Body of pancreas (tissue), 4 donors: ENCODE results near the gene S100A6. TPM values are rescaled to one million over a fixed set of nuclear protein-coding genes. Genes with fewer than 3 reads are reported as not detected.

Source experiments
- ATAC-seq: fragments of 150-250 bp; one replicate; pipeline ENCODE4 v1.9.1; 2016
- DNase-seq, 4 donors: peaks; one replicate each; pipeline ENCODE4 v3.0.0-alpha.2; 2019
- H3K27ac ChIP-seq, 4 donors: fragments of 200-600 bp; sonication (generic); 1 replicate in 3 of 4; 2 replicates in 1 of 4; pipeline versions ENCODE4 v1.5.1 to v1.6.1; 2016 to 2019; ENCODE audit warnings: mild to moderate bottlenecking in 1 of 4, mixed read lengths in 1 of 4, moderate library complexity in 1 of 4
- H3K27me3 ChIP-seq, 2 donors: fragments of 200-600 bp; sonication (generic); one replicate each; pipeline ENCODE4 v1.6.0; 2016; ENCODE audit warnings: mild to moderate bottlenecking in 1 of 2
- H3K36me3 ChIP-seq, 2 donors: fragments of 200-600 bp; sonication (generic); replicated peaks in 1 of 2; 2 replicates each; pipeline ENCODE4 v1.5.1; 2016; ENCODE audit warnings: low read depth in 2 of 2; ENCODE audit not compliant: insufficient read depth in 1 of 2
- H3K4me1 ChIP-seq: fragments of 200-600 bp; sonication (generic); one replicate; pipeline ENCODE4 v1.6.0; 2016
- H3K4me3 ChIP-seq, 2 donors: fragments of 200-600 bp; sonication (generic); 1 replicate in 1 of 2; 2 replicates in 1 of 2; pipeline ENCODE4 v1.5.1; 2016 to 2019
- H3K9me3 ChIP-seq, 3 donors: fragments of 200-600 bp; sonication (generic); 1 replicate in 2 of 3; 2 replicates in 1 of 3; pipeline ENCODE4 v1.5.1; 2016
- CTCF ChIP-seq, 7 experiments: fragments of 450-650 bp in 4 of 7; fragments of 200-600 bp in 3 of 7; sonication (generic) in 3 of 7; IDR thresholded peaks; one replicate each; pipeline ENCODE4 v1.5.1; 2016 to 2019; ENCODE audit warnings: antibody characterized with exemption in 7 of 7
- POLR2A ChIP-seq, 3 donors: fragments of 450-650 bp; IDR thresholded peaks; one replicate each; pipeline ENCODE4 v1.6.1; 2016; ENCODE audit warnings: antibody characterized with exemption in 3 of 3, mild to moderate bottlenecking in 2 of 3
- WGBS, 2 donors: methylation state at CpG; one replicate each; pipeline ENCODE4 v1.1.5; 2017; 5-methylcytosine and 5-hydroxymethylcytosine counted together
- intact Hi-C: fragments of 100-400 bp; cut with DNase I; formaldehyde crosslinking; loops from one replicate; pipeline ENCODE4 v1.15.1; 2023
- total RNA-seq, 2 donors: library from RNA; depleted of rRNA; stranded (reverse); fragments of >200 nt; gene quantifications; one replicate each; pipeline ENCODE4 v1.1.0, GENCODE V29; 2016

S100A6 gene
- total RNA-seq, 2 donors from 2014 or later = 54.7 to 58.9 TPM

DNA sequence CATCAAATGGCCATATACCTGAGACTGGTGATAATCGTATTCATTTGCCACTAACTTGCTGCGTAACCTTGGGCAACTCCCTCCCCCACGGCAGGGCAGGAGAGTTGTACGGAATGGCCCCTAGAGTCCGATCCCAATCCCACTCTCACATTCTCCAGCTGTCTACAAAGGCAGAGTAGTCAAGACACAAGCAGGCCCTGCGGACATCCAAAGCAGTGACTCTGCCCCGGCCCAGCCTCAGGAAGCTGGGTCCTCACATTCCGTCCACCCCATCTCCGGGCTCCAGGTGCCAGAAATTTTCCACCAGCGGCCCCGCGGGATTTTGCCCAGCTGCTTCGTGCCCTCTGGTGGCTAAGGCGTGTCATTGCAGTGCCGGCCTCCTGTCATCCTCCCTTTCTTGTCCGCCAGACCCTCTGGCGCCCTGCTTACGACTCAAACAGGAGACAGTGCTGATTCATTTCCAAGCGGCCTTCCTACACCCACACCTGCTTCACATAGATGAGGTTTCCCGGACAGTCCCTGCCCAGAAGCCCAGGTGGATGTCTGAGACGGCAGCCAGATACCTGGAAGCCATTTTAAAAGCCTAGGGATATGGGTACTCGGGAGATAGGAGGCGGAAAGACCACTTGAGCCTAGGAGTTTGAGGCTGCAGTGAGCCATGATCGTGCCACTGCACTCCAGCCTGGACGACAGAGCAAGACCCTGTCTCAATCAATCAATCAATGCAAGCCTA lies 32.7 kb upstream of the S100A6 start:
- Histone ChIP-seq H3K4me1 (peaks cover 40% of the 10 kb centered on the region), H3K27me3 (no peaks in the 10 kb centered on the region), H3K4me3 (no peak overlapping the region), H3K27ac (peak overlapping the region; percentile 9 to 83 (median 36)), H3K36me3 (no peaks in the 10 kb centered on the region), H3K9me3 (no peaks in the 10 kb centered on the region)
- ATAC-seq = peak; percentile 57
- TF ChIP-seq CTCF (IDR thresholded peaks at IDR 0.05) = peak; percentile 96 to 99 (median 97)
- no peak for TF ChIP-seq POLR2A (IDR thresholded peaks at IDR 0.05)
- peak; percentile 85 to 90 (median 86) for DNase-seq
- WGBS, 2 donors = 4 to 9% methylated on average over 21 to 25 of the region's 25 CpGs
- intact Hi-C loops = loop anchor here (5.0 kb wide), 1 partner anchor 41 kb away; no protein-coding TSS in a partner anchor

- DNase-seq = peak in 1 of 4 donors; percentile 15
- intact Hi-C loops = loop anchor here (5.0 kb wide), 1 partner anchor 40 kb away; no protein-coding TSS in a partner anchor
- no peaks in the 10 kb centered on the region for H3K27me3 ChIP-seq
- no peak for TF ChIP-seq POLR2A (IDR thresholded peaks at IDR 0.05)
- no peak for TF ChIP-seq CTCF (IDR thresholded peaks at IDR 0.05)
- H3K27ac ChIP-seq = peak overlapping the region; percentile 9 to 83 (median 30)
- WGBS, 2 donors = 73 to 78% methylated on average over 22 of the region's 22 CpGs
- no peaks in the 10 kb centered on the region for H3K36me3 ChIP-seq
- peaks cover 40% of the 10 kb centered on the region for H3K4me1 ChIP-seq
- no peaks in the 10 kb centered on the region for H3K9me3 ChIP-seq
- ATAC-seq = no peak
- no peak overlapping the region for H3K4me3 ChIP-seq
Measured at GRCh38 chr1:153567621-153568366, 32.0 kb upstream of the S100A6 start.

- WGBS, 2 donors = 52 to 66% methylated on average over 13 to 16 of the region's 16 CpGs
- no peak overlapping the region for H3K4me3 ChIP-seq
- no peaks in the 10 kb centered on the region for H3K27me3 ChIP-seq
- H3K36me3 ChIP-seq = no peaks in the 10 kb centered on the region
- DNase-seq (peak; percentile 84 to 99 (median 90)), ATAC-seq (peak; percentile 92)
- H3K4me1 ChIP-seq = peaks cover 33% of the 10 kb centered on the region
- H3K27ac ChIP-seq = peak overlapping the region; percentile 76 to 86 (median 82)
- H3K9me3 ChIP-seq = no peaks in the 10 kb centered on the region
- TF ChIP-seq CTCF (IDR thresholded peaks at IDR 0.05) (no peak), POLR2A (IDR thresholded peaks at IDR 0.05) (peak; percentile 65 to 74 (median 73))
- intact Hi-C loops = loop anchor here (5.0 kb wide), 1 partner anchor 39 kb away; no protein-coding TSS in a partner anchor
Measured at GRCh38 chr1:153566414-153567371, 30.9 kb upstream of the S100A6 start.

GRCh38 chr1:153565529-153566374 lies 30.0 kb upstream of the S100A6 start, which contains the start of gene S100A2:
TSS of gene S100A2 (minus strand) at chr1:153565844. CDS start at chr1:153563877, 1,967 bp downstream.
- no peak for TF ChIP-seq POLR2A (IDR thresholded peaks at IDR 0.05)
- TF ChIP-seq CTCF (IDR thresholded peaks at IDR 0.05) = no peak
- Histone ChIP-seq H3K36me3 (no peaks in the 10 kb centered on the region), H3K27me3 (no peaks in the 10 kb centered on the region), H3K4me3 (no peak within 1 kb of the TSS), H3K9me3 (no peaks in the 10 kb centered on the region), H3K27ac (peak within 1 kb of the TSS; percentile 76 to 86 (median 82)), H3K4me1 (peaks cover 33% of the 10 kb centered on the region)
- WGBS, 2 donors = 62 to 68% methylated on average over 4 to 8 of the region's 8 CpGs
- ATAC-seq = peak; percentile 7
- DNase-seq = peak in 2 of 4 donors; percentile 40 to 57
- intact Hi-C loops = loop anchor here (5.0 kb wide), 1 partner anchor 38 kb away; no protein-coding TSS in a partner anchor
